GM18870 (cell line): ENCODE data around the gene GNL3.
"Not testable (repeated sequence)": the region's sequence is repeated elsewhere in the genome, so short reads cannot be mapped to it uniquely, and the experiment has no call there.

Source experiments
- ATAC-seq: cut with Tn5 transposase; IDR thresholded peaks from one replicate; pipeline ENCODE4 v1.9.1; 2021; ENCODE audit warnings: moderate library complexity; ENCODE audit not compliant: unreplicated experiment

The GNL3 gene

DNA sequence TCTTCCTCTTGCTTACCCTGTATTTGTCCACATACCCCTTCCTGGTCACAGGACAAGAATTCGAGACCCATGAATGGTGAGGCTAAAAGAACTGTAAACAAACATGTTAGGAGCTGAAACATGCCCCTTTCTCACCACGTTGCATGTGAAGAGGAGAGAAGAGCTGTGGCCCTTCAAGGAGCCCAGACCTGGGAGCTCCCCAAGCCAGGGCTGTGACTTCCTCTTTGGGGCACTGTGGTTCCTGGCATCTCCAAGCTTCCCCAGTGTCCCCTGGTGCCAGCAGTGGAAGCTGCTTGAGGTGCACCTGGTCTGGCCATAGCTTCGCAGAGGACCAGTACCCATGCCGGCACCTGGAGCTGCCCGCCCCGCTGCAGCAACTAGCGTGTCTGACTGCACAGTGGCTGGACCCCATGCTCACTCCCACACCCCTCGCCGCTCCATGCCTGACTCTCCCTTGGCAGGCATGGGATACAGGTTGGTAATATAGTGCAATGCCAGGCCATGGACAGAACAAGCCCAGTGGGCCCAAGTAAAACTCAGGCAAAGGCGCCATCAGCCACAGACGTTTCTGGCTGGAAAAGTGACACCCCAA, 30.0 kb downstream of the GNL3 start:
- no peak for ATAC-seq

DNA sequence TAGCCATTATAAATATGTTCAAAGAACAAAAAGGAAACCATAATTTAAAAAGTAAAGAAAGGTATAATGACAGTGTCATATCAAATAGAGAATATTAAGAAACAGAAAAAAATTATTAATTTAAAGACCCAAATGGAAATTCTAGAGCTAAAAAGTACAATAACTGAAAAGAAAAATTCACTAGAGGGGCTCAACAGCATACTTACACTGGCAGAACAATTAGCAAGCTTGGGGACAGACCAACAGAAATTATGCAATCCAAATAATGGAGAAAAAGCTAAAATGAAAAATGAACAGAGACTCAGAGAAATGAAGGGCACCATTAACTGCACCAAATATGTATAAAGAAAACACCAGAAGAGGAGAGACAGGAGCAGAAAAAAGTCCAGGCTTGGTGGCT, 33.8 kb downstream of the GNL3 start:
- ATAC-seq = no peak

DNA sequence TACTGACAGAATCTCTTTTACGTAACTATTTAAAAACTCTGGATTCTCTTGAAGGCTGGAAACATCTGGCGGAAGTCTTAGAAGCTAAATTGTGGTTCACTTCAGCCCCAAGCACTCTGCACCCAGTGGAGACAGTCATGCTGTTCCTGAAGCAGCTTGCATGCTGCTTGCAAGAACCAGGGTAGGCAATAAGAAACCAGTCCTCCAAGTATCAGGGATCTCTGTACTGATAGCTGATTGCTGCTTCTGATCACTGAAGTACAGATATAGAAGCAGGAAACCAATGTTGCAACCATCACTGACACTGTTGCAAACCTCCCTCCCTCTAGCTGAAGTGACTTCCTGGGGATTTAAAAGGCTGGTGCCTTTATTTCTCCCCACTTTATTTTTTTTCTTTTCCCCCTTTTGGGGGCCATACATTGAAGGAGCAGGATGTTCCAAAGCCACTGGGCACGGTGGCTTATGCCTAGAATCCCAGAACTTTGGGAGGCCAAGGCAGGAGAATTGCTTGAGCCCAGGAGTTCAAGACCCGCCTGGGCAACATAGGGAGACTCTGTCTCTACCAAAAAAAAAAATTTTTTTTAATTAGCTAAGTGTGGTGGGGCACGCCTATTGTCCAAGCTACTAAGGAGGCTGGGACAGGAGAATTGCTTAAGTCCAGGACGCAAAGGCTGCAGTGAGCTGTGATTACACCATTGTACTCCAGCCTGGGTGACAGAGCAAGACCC, 35.3 kb downstream of the GNL3 start:
- no peak for ATAC-seq

DNA sequence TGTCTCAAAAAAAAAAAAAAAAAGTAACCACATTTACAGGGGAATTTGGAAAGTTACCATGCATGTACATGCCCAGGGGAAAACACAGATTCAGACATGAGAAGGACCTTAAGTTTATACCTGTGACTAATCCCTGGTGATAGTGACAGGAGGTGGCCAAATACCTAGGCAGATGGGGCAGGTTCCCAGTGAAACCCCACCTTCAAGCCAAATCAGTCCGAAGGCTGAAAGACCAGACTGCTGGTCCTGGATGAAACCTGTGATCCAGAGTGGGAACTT, 35.8 kb downstream of the GNL3 start:
- no peak for ATAC-seq

DNA sequence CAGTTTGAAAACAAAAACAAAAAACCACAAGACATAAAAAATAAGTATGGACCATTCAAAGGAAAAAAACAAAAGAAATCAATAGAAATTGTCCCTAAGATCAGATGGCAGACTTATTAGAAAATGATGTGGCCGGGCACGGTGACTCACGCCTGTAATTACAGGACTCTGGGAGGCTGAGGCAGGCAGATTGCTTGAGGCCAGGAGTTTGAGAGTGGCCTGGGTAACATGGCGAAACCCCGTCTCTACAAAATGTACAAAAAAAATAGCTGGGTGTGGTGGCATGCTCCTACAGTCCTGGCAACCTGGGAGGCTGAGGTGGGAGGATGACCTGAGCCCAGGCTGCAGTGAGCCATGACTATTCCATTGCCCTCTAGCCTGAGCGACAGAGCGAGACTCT, 36.7 kb downstream of the GNL3 start:
- ATAC-seq = no peak

DNA sequence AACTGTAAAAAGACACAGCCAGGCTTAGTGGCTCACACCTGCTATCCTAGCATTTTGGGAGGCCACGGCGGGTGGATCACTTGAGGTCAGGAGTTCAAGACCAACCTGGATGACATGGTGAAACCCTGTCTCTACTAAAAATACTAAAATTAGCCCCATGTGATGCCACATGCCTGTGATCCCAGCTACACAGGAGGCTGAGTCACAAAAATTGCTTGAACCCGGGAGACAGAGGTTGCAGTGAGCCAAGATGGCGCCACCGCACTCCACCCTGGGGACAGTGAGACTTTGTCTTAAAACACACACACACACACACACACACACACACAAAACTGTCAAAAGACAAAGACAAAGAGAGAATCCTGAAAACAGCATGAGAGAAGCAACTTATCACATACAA, 38.1 kb downstream of the GNL3 start:
- ATAC-seq = no peak

DNA sequence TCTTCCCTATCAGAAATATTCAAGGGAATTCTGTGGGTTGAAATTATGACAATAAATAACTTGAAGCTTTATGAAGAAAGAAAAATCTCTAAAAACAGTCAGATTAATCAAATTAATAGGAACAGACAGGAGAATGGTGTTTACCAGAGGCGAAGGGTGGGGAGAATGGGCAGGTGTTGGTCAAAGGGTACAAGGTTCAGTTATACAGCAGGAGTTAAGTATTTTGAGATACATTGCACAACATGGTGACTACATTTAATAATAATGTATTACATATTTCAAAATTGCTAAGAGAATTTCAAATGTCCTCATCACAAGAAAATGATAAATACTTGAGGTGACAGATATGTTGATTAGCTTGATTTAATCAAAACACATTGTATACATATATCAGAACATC, 38.7 kb downstream of the GNL3 start:
- ATAC-seq = no peak

DNA sequence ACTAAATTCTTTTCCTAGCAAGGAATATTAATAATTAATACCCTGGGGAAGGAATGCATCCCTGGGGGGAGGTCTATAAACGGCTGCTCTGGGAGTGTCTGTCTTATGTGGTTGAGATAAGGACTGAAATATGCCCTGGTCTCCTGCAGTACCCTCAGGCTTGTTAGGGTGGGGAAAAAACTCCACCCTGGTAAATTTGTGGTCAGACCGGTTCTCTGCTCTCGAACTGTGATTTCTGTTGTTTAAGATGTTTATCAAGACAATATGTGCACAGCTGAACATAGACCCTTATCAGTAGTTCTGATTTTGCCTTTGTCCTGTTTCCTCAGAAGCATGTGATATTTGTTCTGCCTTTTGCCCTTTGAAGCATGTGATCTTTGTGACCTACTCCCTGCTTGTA, 42.9 kb downstream of the GNL3 start:
- not testable (repeated sequence) for ATAC-seq

DNA sequence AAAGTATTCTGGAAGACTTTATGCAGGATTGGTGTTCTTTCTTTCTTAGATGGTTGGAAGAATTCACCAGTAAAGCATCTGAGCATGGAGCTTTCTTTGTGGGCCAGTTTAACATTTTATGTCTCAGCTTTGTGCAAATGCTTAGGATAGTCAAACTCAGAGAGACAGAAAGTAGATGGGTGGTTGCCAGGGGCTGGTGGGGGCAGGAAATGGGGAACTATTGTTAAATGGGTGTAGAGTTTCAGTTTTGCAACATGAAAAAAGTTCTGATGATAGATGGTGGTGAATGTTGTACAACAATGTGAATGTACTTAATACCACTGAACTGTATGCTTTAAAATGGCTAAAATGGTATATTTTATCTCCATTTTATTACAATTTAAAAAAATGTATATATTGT, 44.8 kb downstream of the GNL3 start:
- ATAC-seq = no peak

DNA sequence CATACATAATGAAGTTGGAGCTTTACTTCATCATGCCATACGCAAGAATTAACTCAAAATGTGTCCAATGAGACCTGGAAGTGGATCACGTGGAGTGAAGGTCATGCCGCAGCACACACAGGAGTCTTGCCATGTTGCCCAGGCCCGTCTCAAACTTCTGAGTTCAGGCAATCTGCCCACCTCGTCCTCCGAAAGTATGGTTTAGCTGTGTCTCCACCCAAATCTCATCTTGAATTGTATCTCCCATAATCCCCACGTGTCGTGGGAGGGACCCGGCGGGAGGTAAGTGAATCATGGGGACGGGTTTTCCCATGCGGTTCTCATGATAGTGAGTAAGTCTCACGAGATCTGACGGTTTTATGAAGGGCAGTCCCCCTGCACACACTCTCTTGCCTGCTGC, 45.8 kb downstream of the GNL3 start:
- ATAC-seq = no peak

DNA sequence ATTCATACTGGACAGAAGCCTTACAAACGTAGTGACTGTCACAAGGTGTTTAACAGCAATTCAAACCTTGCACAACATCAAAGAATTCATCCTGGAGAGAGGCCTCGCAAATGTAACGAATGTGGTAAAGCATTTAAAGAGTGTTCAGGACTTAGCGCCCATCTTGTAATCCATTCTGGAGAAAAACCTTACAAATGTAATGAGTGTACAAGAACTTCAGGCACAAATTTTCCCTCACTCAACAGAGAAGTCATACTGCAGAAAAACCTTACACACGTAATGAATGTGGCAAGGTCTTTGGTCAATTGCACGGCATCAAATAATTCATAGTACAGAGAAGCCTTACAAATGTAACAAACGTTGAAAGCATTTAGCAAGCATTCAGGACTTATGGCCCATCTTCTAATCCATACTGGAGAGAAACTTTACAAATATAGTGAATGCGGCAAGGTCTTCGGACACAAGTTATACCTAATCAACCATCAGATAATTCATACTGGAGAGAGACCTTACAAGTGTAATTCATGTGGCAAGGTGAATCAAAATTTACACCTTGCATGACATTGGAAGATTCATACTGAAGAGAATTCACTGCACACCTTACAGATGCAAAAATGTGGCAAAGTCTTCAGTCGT, 47.5 kb downstream of the GNL3 start:
- no peak for ATAC-seq

DNA sequence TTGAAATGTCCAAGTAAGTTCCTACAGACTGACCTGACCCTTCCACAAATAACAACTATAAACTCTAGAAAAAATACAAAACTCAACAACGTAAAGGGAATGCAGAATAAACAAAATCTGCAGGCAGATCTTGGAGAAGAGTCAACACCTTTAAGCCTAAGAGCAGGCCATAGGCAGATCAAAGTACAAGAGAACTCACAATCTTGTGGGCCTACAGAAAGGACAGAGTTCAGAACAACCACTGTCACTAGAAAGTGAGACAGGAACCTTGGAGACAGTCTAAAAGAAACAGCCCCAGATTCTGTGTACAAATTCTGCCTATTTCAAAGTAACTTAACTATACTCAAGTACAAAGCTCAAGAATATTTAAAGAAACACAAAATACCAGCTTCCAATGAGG, 53.9 kb downstream of the GNL3 start:
- no peak for ATAC-seq

DNA sequence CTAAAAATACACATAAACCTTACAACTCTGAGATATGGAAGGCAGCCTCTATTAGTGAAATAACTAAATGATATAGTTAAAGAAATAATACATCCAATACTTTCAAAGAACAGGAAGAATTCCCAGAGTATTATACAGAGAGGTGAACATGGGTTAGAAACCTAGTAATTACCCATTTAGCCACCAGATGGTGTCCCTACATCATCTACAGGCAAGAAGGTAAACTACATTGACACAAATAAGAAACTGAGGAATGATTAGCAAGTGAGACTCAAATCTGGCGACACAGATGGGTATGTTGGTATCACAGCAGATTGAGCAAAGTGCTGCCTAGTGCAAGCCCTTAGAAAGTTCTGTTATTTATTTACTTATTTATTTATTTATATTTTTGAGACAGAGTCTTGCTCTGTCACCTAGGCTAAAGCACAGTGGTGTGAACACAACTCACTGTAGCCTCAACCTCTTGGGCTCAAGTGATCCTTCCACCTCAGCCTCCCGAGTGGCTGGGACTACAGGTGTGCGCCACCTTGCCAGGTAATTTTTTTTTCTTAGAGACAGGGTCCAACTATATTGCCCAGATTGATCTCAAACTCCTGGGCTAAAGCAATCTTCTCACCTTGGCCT, 56.7 kb downstream of the GNL3 start:
- no peak for ATAC-seq

DNA sequence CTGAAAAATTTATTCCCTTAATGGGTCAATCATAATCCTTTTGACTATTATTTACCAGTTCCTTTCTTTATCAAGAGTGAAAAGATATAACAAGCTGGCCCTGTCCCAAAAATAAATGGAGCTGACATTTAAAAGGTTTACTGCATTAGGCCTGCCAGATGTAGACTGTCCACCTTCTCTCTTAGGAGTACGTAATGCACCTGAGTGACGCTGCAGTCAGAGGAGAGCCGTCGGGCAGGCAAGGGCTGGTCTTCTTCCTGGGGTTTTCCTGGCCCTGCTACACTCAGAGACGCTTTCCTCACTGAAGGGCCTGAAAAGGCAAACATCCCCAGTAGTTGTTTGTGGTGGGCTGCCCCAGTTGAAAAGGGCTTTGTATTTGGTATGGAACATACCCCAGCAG, 57.3 kb downstream of the GNL3 start:
- ATAC-seq = no peak

DNA sequence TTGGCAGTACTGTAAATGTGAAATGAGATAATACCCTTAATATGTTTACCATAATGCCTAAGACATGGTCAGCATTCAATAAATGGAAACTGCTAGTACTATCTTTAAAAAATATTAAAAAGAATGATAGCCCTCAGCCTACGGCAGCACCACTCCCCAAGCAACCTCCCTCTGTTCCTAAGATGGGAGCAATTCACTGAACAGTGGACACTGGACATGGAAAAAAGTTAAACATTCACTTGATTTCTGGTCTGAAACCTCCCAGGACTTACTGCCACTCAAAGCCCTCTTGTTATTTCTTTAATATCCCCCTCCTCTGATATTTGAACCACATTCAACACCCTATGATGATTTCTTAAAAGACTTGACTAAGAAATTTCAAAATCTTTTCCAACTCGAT, 57.9 kb downstream of the GNL3 start:
- no peak for ATAC-seq
